ENCODE measurements around the gene CEP41. TPM values are rescaled to one million over a fixed set of nuclear protein-coding genes. Genes with fewer than 3 reads are reported as not detected.
A peak's percentile ranks its signal among the peaks of the same experiment; 100 is the strongest.

Gene CEP41
- total RNA-seq, 2 donors from 2014 or later = 6.9 to 8.3 TPM

DNA sequence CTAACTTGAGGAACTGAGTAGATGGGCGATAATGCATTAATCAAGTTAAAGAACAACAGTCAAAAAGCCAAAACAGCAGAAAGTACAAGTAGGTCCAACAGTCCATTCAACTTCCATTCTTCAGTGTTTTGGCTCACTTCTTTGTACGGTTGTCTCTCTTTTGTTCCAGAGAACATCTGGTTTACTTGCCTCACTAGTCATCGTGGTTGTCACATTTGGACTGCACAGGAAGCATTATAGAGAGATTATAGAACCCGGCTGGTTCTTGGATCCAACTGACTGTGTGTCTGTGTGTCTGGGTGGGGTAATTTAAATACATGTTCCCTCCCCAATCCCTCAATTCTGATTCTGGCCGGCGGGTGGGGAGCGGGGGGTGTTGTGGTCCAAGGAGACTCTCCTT is 1.8 kb upstream of the CEP41 start:
- WGBS, 2 donors = 86 to 87% methylated on average over 7 of the region's 7 CpGs
- no peaks in the 10 kb centered on the region for H3K36me3 ChIP-seq (replicated peaks in 1 of 2; ENCODE audit: insufficient read depth in 1 of 2, low read depth in 2 of 2)
- intact Hi-C loops (cut with DNase I) = no loop called here
- H3K27me3 ChIP-seq = no peaks in the 10 kb centered on the region
- peaks cover 15% of the 10 kb centered on the region for H3K4me1 ChIP-seq
- H3K4me3 ChIP-seq = no peak overlapping the region
- DNase-seq (no peak), ATAC-seq (no peak)
- TF ChIP-seq, protein P1, sequence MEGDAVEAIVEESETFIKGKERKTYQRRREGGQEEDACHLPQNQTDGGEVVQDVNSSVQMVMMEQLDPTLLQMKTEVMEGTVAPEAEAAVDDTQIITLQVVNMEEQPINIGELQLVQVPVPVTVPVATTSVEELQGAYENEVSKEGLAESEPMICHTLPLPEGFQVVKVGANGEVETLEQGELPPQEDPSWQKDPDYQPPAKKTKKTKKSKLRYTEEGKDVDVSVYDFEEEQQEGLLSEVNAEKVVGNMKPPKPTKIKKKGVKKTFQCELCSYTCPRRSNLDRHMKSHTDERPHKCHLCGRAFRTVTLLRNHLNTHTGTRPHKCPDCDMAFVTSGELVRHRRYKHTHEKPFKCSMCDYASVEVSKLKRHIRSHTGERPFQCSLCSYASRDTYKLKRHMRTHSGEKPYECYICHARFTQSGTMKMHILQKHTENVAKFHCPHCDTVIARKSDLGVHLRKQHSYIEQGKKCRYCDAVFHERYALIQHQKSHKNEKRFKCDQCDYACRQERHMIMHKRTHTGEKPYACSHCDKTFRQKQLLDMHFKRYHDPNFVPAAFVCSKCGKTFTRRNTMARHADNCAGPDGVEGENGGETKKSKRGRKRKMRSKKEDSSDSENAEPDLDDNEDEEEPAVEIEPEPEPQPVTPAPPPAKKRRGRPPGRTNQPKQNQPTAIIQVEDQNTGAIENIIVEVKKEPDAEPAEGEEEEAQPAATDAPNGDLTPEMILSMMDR (IDR thresholded peaks at IDR 0.05) = no peak
- no peak for TF ChIP-seq POLR2A (IDR thresholded peaks at IDR 0.05)
- no peaks in the 10 kb centered on the region for H3K9me3 ChIP-seq
- no peak overlapping the region for H3K27ac ChIP-seq

DNA sequence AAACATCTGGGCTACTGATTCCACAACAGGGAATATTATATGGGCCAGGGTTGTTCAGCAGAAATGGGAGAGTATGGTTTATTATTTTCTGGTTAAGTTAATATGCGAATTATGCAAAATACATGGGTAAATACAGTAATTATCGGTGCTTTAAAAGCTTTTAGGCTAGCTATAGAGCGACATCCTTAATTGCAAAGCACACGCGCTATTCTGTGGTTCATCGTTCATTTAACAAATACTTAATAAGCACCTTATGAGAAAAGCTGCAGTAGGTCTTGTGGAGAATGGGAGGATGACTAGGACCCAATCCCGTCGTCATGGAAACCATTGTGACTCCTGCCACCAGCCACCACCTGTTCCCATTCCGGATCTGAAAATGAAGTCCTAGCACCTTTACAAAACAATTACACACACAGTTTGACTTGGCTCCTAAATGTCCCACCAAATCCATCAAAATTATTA is 623 bp upstream of the CEP41 start:
- DNase-seq (peak; percentile 50 to 80 (median 64)), ATAC-seq (peak; percentile 37)
- H3K4me1 ChIP-seq = peaks cover 15% of the 10 kb centered on the region
- peak overlapping the region in 1 of 2 donors; percentile 58 for H3K4me3 ChIP-seq
- TF ChIP-seq POLR2A (IDR thresholded peaks at IDR 0.05) = no peak
- TF ChIP-seq, protein P1 (IDR thresholded peaks at IDR 0.05) = no peak
- no peaks in the 10 kb centered on the region for H3K27me3 ChIP-seq
- peak overlapping the region; percentile 33 to 90 (median 86) for H3K27ac ChIP-seq
- no peaks in the 10 kb centered on the region for H3K9me3 ChIP-seq
- intact Hi-C loops (cut with DNase I) = no loop called here
- 6 to 10% methylated on average over 9 of the region's 9 CpGs for WGBS, 2 donors
- no peaks in the 10 kb centered on the region for H3K36me3 ChIP-seq (replicated peaks in 1 of 2; ENCODE audit: insufficient read depth in 1 of 2, low read depth in 2 of 2)

DNA sequence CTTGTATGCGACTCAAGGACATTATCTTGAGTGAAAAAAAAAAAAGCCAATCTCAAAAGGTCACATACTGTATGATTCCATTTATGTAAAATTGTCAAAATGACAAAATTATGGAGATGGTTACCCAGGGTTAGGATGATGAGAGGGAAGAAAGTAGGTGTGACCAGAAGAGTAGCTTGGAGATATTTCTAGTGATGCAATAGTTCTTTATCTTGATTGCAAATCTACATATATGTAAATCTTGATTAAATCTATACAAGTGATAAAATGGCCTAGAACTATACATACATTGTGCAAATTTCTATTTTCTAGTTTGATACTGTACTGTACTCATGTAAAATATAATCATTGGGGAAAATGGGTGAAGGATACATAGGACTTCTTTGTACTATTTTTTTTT is 4.6 kb downstream of the CEP41 start:
- no peak for TF ChIP-seq POLR2A (IDR thresholded peaks at IDR 0.05)
- TF ChIP-seq, protein P1 (IDR thresholded peaks at IDR 0.05) = no peak
- H3K4me1 ChIP-seq = peaks cover 8% of the 10 kb centered on the region
- intact Hi-C loops (cut with DNase I) = no loop called here

DNA sequence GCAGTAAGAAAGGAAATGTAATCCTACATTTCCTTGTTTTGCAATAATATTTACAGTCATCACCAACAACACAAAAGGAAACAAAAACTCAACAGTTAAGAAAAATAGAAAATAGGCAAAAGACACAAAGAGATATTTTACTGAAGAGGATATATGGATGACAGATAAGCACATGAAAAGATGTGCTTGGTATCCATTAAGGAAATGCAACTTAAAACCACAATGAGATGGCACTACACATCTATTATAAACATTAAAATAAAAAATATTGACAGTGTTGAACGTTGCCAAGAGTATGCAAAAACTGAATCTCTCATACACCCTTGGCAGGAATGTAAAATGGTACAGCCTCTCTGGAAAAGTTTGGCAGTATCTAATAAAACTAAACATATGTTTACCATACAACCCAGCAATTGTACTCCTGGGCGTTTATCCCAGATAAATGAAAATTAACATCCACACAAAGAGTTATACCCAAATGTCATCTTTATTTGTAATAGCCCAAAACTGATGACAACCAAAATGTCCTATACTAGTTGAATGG is 5.4 kb downstream of the CEP41 start:
- no peak for DNase-seq
- 36 to 73% methylated on average over 2 of the region's 2 CpGs for WGBS, 2 donors
- Histone ChIP-seq H3K27ac (no peak overlapping the region), H3K27me3 (no peaks in the 10 kb centered on the region), H3K4me3 (no peak overlapping the region), H3K9me3 (no peaks in the 10 kb centered on the region), H3K36me3 (replicated peaks in 1 of 2; ENCODE audit: insufficient read depth in 1 of 2, low read depth in 2 of 2) (no peaks in the 10 kb centered on the region), H3K4me1 (peaks cover 13% of the 10 kb centered on the region)
- intact Hi-C loops (cut with DNase I) = no loop called here
- TF ChIP-seq, protein P1 (IDR thresholded peaks at IDR 0.05) = no peak
- no peak for TF ChIP-seq POLR2A (IDR thresholded peaks at IDR 0.05)
- no peak for ATAC-seq

More for the DNA sequence above, 4.6 kb downstream of the CEP41 start:
- DNase-seq (no peak), ATAC-seq (no peak)
- Histone ChIP-seq H3K27ac (no peak overlapping the region), H3K4me3 (no peak overlapping the region), H3K9me3 (no peaks in the 10 kb centered on the region), H3K27me3 (no peaks in the 10 kb centered on the region), H3K36me3 (replicated peaks in 1 of 2; ENCODE audit: insufficient read depth in 1 of 2, low read depth in 2 of 2) (no peaks in the 10 kb centered on the region)
- WGBS, 2 donors = 81 to 90% methylated on average over 1 of the region's 1 CpG

DNA sequence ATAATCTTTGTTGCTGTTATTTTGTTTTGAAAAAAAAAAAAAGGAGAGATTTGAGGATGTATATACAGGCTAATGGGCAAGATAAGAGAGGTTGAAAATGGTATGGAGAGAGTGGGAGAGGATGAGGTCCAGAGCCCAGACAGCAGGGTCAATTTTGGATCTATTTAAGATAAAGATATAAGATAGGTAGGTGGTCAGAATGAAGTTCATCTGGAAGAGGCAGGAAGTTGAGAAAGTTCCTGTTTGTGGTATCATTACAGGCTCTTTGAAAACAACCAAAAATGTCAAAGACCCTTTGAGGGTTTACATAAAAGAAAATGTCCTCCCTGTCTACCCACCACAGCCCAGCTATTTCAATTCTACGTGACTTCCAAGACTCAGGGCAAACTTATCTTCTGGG is 7.5 kb downstream of the CEP41 start:
- Histone ChIP-seq H3K27me3 (no peaks in the 10 kb centered on the region), H3K36me3 (replicated peaks in 1 of 2; ENCODE audit: insufficient read depth in 1 of 2, low read depth in 2 of 2) (no peaks in the 10 kb centered on the region), H3K4me1 (peaks cover 9% of the 10 kb centered on the region), H3K9me3 (no peaks in the 10 kb centered on the region), H3K4me3 (no peak overlapping the region), H3K27ac (no peak overlapping the region)
- no peak for DNase-seq
- WGBS, 2 donors = 83 to 94% methylated on average over 1 of the region's 1 CpG
- no peak for ATAC-seq
- intact Hi-C loops (cut with DNase I) = no loop called here
- TF ChIP-seq, protein P1 (IDR thresholded peaks at IDR 0.05) = no peak
- TF ChIP-seq POLR2A (IDR thresholded peaks at IDR 0.05) = no peak

Data from body of pancreas (tissue), 4 donors.